Spinal cord (tissue), 10 donors: ENCODE data around the gene SLC36A1. TPM values are rescaled to one million over a fixed set of nuclear protein-coding genes. Genes with fewer than 3 reads are reported as not detected.
"Not testable (repeated sequence)": the region's sequence is repeated elsewhere in the genome, so short reads cannot be mapped to it uniquely, and the experiment has no call there.

ENCODE experiments used
- DNase-seq, 6 donors: peaks; one replicate each; pipeline versions ENCODE4 v3.0.0 to v3.0.0-alpha.2; 2013 to 2015; ENCODE audit warnings: low spot score in 6 of 6, low read depth in 4 of 6
- H3K27ac ChIP-seq: one replicate; pipeline ENCODE4 v1.5.1; 2013; ENCODE audit warnings: low read depth, low read length, control low read depth
- H3K27me3 ChIP-seq: one replicate; pipeline ENCODE4 v1.6.1; 2013; ENCODE audit warnings: low read length; ENCODE audit not compliant: control insufficient read depth, insufficient read depth
- H3K36me3 ChIP-seq: one replicate; pipeline ENCODE4 v1.6.1; 2013; ENCODE audit warnings: low read length; ENCODE audit not compliant: control insufficient read depth, insufficient read depth
- H3K4me1 ChIP-seq: one replicate; pipeline ENCODE4 v1.6.1; 2013; ENCODE audit warnings: low read length; ENCODE audit not compliant: control insufficient read depth, insufficient read depth
- H3K4me3 ChIP-seq: one replicate; pipeline ENCODE4 v1.5.1; 2013; ENCODE audit warnings: low read depth, low read length, control low read depth
- H3K9me3 ChIP-seq: one replicate; pipeline ENCODE4 v1.6.1; 2013; ENCODE audit warnings: low read length; ENCODE audit not compliant: control insufficient read depth, insufficient read depth
- WGBS: methylation state at CpG from one replicate; pipeline ENCODE4 v1.1.5; 2013; ENCODE audit warnings: missing lambda C conversion rate; ENCODE audit not compliant: insufficient coverage; 5-methylcytosine and 5-hydroxymethylcytosine counted together
- polyA plus RNA-seq, 2 donors: library from polyadenylated mRNA; unstranded; fragments of 120-200 nt; gene quantifications; one replicate each; pipeline ENCODE4 v1.2.1, GENCODE V29; 2013; ENCODE audit not compliant: insufficient read length in 2 of 2
- total RNA-seq, 2 donors: library from RNA; depleted of rRNA in 1 of 2; stranded (reverse); fragments of 120-200 nt in 1 of 2; fragments of >200 nt in 1 of 2; gene quantifications; one replicate each; pipeline versions ENCODE4 v1.2.3 to v1.2.4, GENCODE V29; 2013 to 2014
- donor health status: healthy.

SLC36A1 gene
- total and polyA plus RNA-seq, 4 donors: 11.4 to 14.5 (median 13.9) TPM

GRCh38 chr5:151424892-151425523, 22.4 kb upstream of the SLC36A1 start:
- 0% methylated on average over 1 of the region's 8 CpGs for WGBS
- no peak overlapping the region for H3K4me3 ChIP-seq
- no peaks in the 10 kb centered on the region for H3K9me3 ChIP-seq
- no peaks in the 10 kb centered on the region for H3K4me1 ChIP-seq
- H3K27ac ChIP-seq: no peak overlapping the region
- DNase-seq: no peak
- H3K36me3 ChIP-seq: no peaks in the 10 kb centered on the region
- no peaks in the 10 kb centered on the region for H3K27me3 ChIP-seq

GRCh38 chr5:151426347-151426746, 21.1 kb upstream of the SLC36A1 start:
- H3K4me3 ChIP-seq: not testable (repeated sequence)
- WGBS: 45% methylated on average over 2 of the region's 6 CpGs

GRCh38 chr5:151427258-151427657, 20.1 kb upstream of the SLC36A1 start:
- no peaks in the 10 kb centered on the region for H3K27me3 ChIP-seq
- H3K36me3 ChIP-seq: no peaks in the 10 kb centered on the region
- no peak overlapping the region for H3K27ac ChIP-seq
- H3K4me1 ChIP-seq: no peaks in the 10 kb centered on the region
- no peak overlapping the region for H3K4me3 ChIP-seq
- H3K9me3 ChIP-seq: no peaks in the 10 kb centered on the region
- no peak for DNase-seq
- 100% methylated on average over 1 of the region's 2 CpGs for WGBS

More at GRCh38 chr5:151426347-151426746, 21.1 kb upstream of the SLC36A1 start:
- DNase-seq, H3K27me3 ChIP-seq, H3K27ac ChIP-seq, H3K4me1 ChIP-seq, H3K9me3 ChIP-seq, H3K36me3 ChIP-seq: not testable (repeated sequence)

- no CpG with 5 or more reads among the region's 1 CpG for WGBS
- Histone ChIP-seq H3K27ac (no peak overlapping the region), H3K27me3 (no peaks in the 10 kb centered on the region), H3K9me3 (peaks cover 4% of the 10 kb centered on the region), H3K4me3 (no peak overlapping the region), H3K4me1 (no peaks in the 10 kb centered on the region), H3K36me3 (no peaks in the 10 kb centered on the region)
- no peak for DNase-seq
Measured at GRCh38 chr5:151430731-151431130, 16.7 kb upstream of the SLC36A1 start.

- peaks cover 4% of the 10 kb centered on the region for H3K9me3 ChIP-seq
- H3K27me3 ChIP-seq: no peaks in the 10 kb centered on the region
- WGBS: 67% methylated on average over 2 of the region's 6 CpGs
- no peak overlapping the region for H3K27ac ChIP-seq
- no peaks in the 10 kb centered on the region for H3K4me1 ChIP-seq
- H3K4me3 ChIP-seq: no peak overlapping the region
- DNase-seq: peak in 2 of 6 donors; percentile 18 to 74
- no peaks in the 10 kb centered on the region for H3K36me3 ChIP-seq
Measured at GRCh38 chr5:151431666-151432065, 15.7 kb upstream of the SLC36A1 start.

GRCh38 chr5:151432210-151432609, 15.2 kb upstream of the SLC36A1 start:
- Histone ChIP-seq H3K27me3 (no peaks in the 10 kb centered on the region), H3K4me3 (no peak overlapping the region), H3K4me1 (no peaks in the 10 kb centered on the region), H3K36me3 (no peaks in the 10 kb centered on the region), H3K9me3 (peaks cover 4% of the 10 kb centered on the region), H3K27ac (no peak overlapping the region)
- WGBS: 63% methylated on average over 2 of the region's 3 CpGs
- no peak for DNase-seq

- Histone ChIP-seq H3K27me3 (no peaks in the 10 kb centered on the region), H3K36me3 (no peaks in the 10 kb centered on the region), H3K27ac (no peak overlapping the region), H3K9me3 (peaks cover 4% of the 10 kb centered on the region), H3K4me3 (no peak overlapping the region), H3K4me1 (no peaks in the 10 kb centered on the region)
- DNase-seq: no peak
- WGBS: no CpG with 5 or more reads among the region's 5 CpGs
Measured at GRCh38 chr5:151434570-151435237, 12.7 kb upstream of the SLC36A1 start.

GRCh38 chr5:151448038-151448985, 909 bp downstream of the SLC36A1 start:
- 12% methylated on average over 23 of the region's 24 CpGs for WGBS
- DNase-seq: peak in 3 of 6 donors; percentile 35 to 76 (median 53)
- Histone ChIP-seq H3K27me3 (no peaks in the 10 kb centered on the region), H3K36me3 (no peaks in the 10 kb centered on the region), H3K4me3 (peak overlapping the region; percentile 87), H3K27ac (peak overlapping the region; percentile 68), H3K9me3 (no peaks in the 10 kb centered on the region), H3K4me1 (peaks cover 4% of the 10 kb centered on the region)

- H3K9me3 ChIP-seq: no peaks in the 10 kb centered on the region
- H3K27me3 ChIP-seq: no peaks in the 10 kb centered on the region
- H3K36me3 ChIP-seq: no peaks in the 10 kb centered on the region
- peak in 1 of 6 donors; percentile 50 for DNase-seq
- no peak overlapping the region for H3K27ac ChIP-seq
- 30% methylated on average over 2 of the region's 7 CpGs for whole genome bisulfite sequencing
- H3K4me1 ChIP-seq: peaks cover 4% of the 10 kb centered on the region
- peak overlapping the region; percentile 87 for H3K4me3 ChIP-seq
Measured at GRCh38 chr5:151449297-151449696, 1.9 kb downstream of the SLC36A1 start.
